ENCODE data around the gene LRRIQ1. TPM values are rescaled to one million over a fixed set of nuclear protein-coding genes. Genes with fewer than 3 reads are reported as not detected.

LRRIQ1 gene
- total RNA-seq, 1 donor from 2014 or later = not detected

GRCh38 chr12:85057370-85057963 lies 21.3 kb downstream of the LRRIQ1 start:
- intact Hi-C loops (cut with micrococcal nuclease) = loop anchor here (1.0 kb wide), 1 partner anchor 183 kb away; no protein-coding TSS in a partner anchor

GRCh38 chr12:85058339-85058738 lies 22.2 kb downstream of the LRRIQ1 start:
- intact Hi-C loops (cut with micrococcal nuclease) = no loop called here

- intact Hi-C loops (cut with micrococcal nuclease) = no loop called here
Observed at GRCh38 chr12:85059594-85059993, 23.4 kb downstream of the LRRIQ1 start.

- intact Hi-C loops (cut with micrococcal nuclease) = no loop called here
Observed at GRCh38 chr12:85060916-85061315, 24.8 kb downstream of the LRRIQ1 start.

GRCh38 chr12:85065837-85066482 lies 29.8 kb downstream of the LRRIQ1 start:
- intact Hi-C loops (cut with micrococcal nuclease) = no loop called here

GRCh38 chr12:85072826-85073225 lies 36.7 kb downstream of the LRRIQ1 start:
- intact Hi-C loops (cut with micrococcal nuclease) = no loop called here

GRCh38 chr12:85076688-85077430 lies 40.7 kb downstream of the LRRIQ1 start:
- intact Hi-C loops (cut with micrococcal nuclease) = loop anchor here (1.0 to 2.0 kb wide), 3 partner anchors 371 to 844 kb away; no protein-coding TSS in a partner anchor

- intact Hi-C loops (cut with micrococcal nuclease) = no loop called here
Observed at GRCh38 chr12:85085066-85085465, 48.9 kb downstream of the LRRIQ1 start.

- intact Hi-C loops (cut with micrococcal nuclease) = no loop called here
Observed at GRCh38 chr12:85089792-85090191, 53.6 kb downstream of the LRRIQ1 start.

- intact Hi-C loops (cut with micrococcal nuclease) = no loop called here
Observed at GRCh38 chr12:85092814-85093370, 56.7 kb downstream of the LRRIQ1 start.

GRCh38 chr12:85095501-85095900 lies 59.4 kb downstream of the LRRIQ1 start:
- intact Hi-C loops (cut with micrococcal nuclease) = no loop called here

GRCh38 chr12:85130646-85131045 lies 94.5 kb downstream of the LRRIQ1 start:
- intact Hi-C loops (cut with micrococcal nuclease) = no loop called here

GRCh38 chr12:85138833-85139232 lies 102.7 kb downstream of the LRRIQ1 start:
- intact Hi-C loops (cut with micrococcal nuclease) = no loop called here

- intact Hi-C loops (cut with micrococcal nuclease) = no loop called here
Observed at GRCh38 chr12:85147331-85147730, 111.2 kb downstream of the LRRIQ1 start.

GRCh38 chr12:85152311-85152729 lies 116.2 kb downstream of the LRRIQ1 start:
- intact Hi-C loops (cut with micrococcal nuclease) = no loop called here

GRCh38 chr12:85155791-85156190 lies 119.6 kb downstream of the LRRIQ1 start:
- intact Hi-C loops (cut with micrococcal nuclease) = no loop called here

- intact Hi-C loops (cut with micrococcal nuclease) = no loop called here
Observed at GRCh38 chr12:85156569-85156968, 120.4 kb downstream of the LRRIQ1 start.

- intact Hi-C loops (cut with micrococcal nuclease) = no loop called here
Observed at GRCh38 chr12:85157035-85157603, 121.0 kb downstream of the LRRIQ1 start.

GRCh38 chr12:85163752-85164321 lies 127.7 kb downstream of the LRRIQ1 start:
- intact Hi-C loops (cut with micrococcal nuclease) = no loop called here

- intact Hi-C loops (cut with micrococcal nuclease) = no loop called here
Observed at GRCh38 chr12:85179680-85180270, 143.6 kb downstream of the LRRIQ1 start.

- intact Hi-C loops (cut with micrococcal nuclease) = no loop called here
Observed at GRCh38 chr12:85182699-85183098, 146.5 kb downstream of the LRRIQ1 start.

Data from T-helper 1 cell treated with Interleukin-12 subunit alpha and Interleukin-12 subunit beta and Interleukin-4 antibody, amounts not matched to agents 30 ng/mL and 1 ng/mL, for 36 hours (primary cell).